GM12891 (cell line): ENCODE results near the gene MTHFSD.
"Not testable (repeated sequence)": the region's sequence is repeated elsewhere in the genome, so short reads cannot be mapped to it uniquely, and the experiment has no call there.

Experiments
- DNase-seq: peaks from one replicate; pipeline ENCODE4 v3.0.0; 2011; ENCODE audit warnings: low spot score; ENCODE audit not compliant: insufficient read length
- FAIRE-seq: peaks from 2 replicates; lab custom pipeline; 2011; peaks lifted over from hg19 to GRCh38; lab: Jason Lieb, UNC
- PAX5 ChIP-seq: IDR thresholded peaks from 2 replicates; pipeline ENCODE4 v1.6.1; 2011; ENCODE audit warnings: low read length, moderate library complexity, mild to moderate bottlenecking; ENCODE audit not compliant: insufficient read depth, severe bottlenecking
- POLR2A ChIP-seq: IDR thresholded peaks from 2 replicates; pipeline ENCODE4 v1.6.1; 2011; ENCODE audit warnings: low read depth, low read length, control low read depth
- POLR2AphosphoS5 ChIP-seq: IDR thresholded peaks from 2 replicates; pipeline ENCODE4 v1.6.1; 2011; ENCODE audit warnings: low read depth, low read length, control low read depth
- POU2F2 ChIP-seq: IDR thresholded peaks from 2 replicates; pipeline ENCODE4 v1.6.1; 2011; ENCODE audit warnings: low read depth, mild to moderate bottlenecking, control low read depth, low read length, moderate library complexity
- SPI1 ChIP-seq: IDR thresholded peaks from 2 replicates; pipeline ENCODE4 v1.6.1; 2011; ENCODE audit warnings: low read depth, low read length, control low read depth
- TAF1 ChIP-seq: IDR thresholded peaks from 2 replicates; pipeline ENCODE4 v1.6.1; 2011; ENCODE audit warnings: low read depth, low read length, control low read depth

MTHFSD gene

DNA sequence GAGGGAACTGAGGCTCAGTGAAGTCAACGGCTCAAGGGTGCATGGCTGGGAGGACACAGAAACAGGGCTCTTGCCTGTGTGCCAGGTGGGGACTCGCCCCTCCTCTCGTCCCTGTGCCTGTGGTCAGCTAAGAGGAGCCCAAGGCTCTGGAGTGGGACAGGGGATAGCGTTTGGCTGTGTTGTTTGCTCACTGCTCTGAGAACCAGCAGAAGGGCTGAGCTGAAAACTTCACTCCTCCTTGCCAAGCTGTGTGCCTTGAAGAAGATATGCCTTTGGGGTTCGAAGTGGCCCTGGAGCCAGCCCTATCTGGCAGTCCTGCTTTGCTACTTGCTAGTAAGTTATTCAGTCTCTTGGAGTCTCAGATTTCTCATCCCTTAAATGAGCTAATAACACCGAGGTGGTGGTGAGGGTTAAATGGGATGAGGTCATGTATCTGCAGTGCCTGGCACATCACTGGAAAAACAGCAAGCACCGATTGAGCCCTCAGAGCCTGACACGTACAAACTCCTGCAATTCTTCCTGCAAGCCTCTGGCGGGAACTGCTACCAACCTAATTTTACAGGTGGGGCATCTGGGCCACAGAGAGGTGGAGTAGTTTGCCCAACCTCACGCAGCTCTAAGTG is 41.1 kb upstream of the MTHFSD start:
- FAIRE-seq (no peak), DNase-seq (no peak)
- TF ChIP-seq PAX5, result no peak
- no peak for TF ChIP-seq POLR2AphosphoS5
- no peak for TF ChIP-seq POU2F2
- no peak for TF ChIP-seq SPI1
- TF ChIP-seq TAF1, result no peak
- no peak for TF ChIP-seq POLR2A

- FAIRE-seq (no peak), DNase-seq (no peak)
- no peak for TF ChIP-seq POU2F2
- no peak for TF ChIP-seq PAX5
- no peak for TF ChIP-seq POLR2AphosphoS5
- TF ChIP-seq POLR2A, result no peak
- TF ChIP-seq TAF1, result no peak
Observed at GRCh38 chr16:86594721-86595120, 39.7 kb upstream of the MTHFSD start.

DNA sequence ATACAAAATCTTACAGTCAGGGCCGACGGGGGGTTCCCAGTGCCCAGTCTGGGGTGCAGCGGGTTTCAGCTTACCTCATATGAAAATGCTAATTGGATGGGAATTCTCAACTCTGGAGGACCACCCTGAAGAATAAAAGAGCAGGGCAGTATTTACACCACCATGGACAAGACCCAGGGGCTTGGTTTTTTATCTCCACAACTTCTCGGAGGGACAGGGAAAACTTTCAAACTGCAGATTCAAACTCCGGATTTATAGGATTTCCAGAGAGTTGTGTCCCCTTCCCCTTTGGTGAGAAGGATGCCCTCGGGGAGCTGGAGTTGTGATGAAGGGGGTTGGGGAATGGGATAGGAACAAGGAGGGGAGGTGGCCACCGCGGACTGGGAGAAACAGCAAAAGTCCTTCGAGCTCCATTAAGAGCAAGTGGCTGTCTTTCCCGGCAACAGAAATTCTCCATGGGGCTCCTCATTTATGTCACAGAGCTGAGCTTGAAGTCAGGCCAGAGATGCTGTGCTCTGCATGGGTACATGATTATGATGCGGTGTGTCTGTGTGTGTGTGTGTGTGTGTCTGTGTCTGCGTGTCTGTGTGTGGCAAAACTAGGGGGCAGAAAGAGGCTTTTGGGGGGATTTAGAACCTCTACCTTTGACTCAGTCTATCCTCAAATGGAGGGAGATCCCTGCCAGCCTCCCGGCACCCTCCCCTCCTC is 39.0 kb upstream of the MTHFSD start:
- no peak for TF ChIP-seq POLR2A
- FAIRE-seq, result no peak

DNA sequence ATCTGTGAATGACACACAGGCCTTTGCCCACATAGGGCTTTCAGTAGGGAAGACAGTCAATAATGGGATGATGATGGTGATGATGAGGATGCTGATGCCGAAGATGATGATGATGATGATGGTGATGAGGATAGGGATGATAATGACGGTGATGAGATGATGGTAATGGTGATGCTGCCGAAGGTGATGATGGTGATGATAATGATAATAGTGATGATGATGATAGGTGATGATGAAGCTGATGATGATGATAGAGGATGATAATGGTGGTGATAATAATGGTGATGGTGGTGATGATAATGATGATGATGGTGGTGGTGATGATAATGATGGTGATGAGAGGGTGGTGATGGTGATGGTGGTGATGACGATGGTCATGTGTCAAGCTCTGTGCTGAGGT is 36.2 kb upstream of the MTHFSD start:
- TF ChIP-seq TAF1 (no peak), POLR2AphosphoS5 (no peak), POU2F2 (no peak)
- DNase-seq, result no peak
- no peak for FAIRE-seq

More for the DNA sequence above, 39.0 kb upstream of the MTHFSD start:
- DNase-seq, result no peak

DNA sequence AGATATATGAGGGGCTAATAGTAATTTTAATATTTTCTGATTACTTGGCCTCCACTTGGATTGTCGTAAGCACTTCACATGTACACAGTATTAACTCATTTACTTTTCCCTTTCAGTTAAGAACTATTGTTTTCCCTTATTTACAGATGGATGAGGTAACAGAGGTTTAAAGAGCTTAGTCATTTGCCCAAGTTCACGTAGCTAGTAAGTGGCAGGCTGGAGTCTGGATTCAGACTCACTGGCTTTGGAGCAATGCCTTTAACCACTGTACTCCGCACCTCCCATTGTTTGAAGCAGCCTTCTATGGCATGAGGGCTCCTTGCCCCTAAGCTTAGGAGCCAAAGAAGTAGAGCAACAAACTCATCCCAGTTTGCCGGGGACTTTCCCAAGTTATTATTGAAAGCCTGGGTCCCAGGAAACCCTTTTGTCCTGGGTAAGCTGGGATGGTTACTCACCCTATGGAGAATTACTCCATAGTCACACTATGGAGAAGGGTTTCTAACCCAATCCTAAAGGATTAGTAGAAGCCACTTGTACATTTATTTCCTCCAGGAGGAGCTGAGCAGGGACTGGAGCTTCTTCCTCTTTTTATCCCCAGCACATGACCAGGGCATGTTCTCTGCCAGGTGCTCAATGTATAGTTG is 35.6 kb upstream of the MTHFSD start:
- TF ChIP-seq POU2F2, result no peak
- no peak for TF ChIP-seq POLR2A
- no peak for TF ChIP-seq PAX5
- TF ChIP-seq SPI1, result no peak
- TF ChIP-seq POLR2AphosphoS5, result no peak
- TF ChIP-seq TAF1, result no peak

DNA sequence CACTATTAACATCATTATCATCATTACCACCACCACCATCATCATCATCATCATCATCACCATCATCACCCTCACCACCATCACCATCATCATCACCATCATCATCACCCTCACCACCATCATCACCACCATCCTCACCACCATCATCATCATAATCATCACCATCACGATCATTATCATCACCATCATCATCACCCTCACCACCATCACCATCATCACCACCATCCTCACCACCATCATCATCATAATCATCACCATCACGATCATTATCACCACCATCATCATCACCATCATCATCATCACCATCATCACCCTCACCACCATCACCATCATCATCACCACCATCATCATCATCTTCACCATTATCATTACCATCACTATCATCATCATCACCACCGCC is 32.9 kb upstream of the MTHFSD start:
- not testable (repeated sequence) for DNase-seq, FAIRE-seq

More for the DNA sequence above, 35.6 kb upstream of the MTHFSD start:
- DNase-seq, result no peak
- FAIRE-seq, result no peak

DNA sequence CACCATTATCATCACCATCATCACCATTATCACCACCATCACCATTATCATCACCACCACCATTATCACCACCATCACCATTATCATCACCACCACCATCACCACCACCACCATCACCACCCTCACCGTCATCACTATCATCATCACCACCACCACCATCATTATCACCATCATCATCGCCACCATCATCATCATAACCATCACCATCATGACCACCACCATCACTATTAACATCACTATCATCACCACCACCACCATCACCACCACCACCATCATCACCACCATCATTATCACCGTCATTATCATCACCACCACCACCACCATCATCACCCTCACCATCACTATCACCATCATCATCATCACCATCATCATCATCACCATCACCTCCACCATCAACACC is 32.5 kb upstream of the MTHFSD start:
- TF ChIP-seq POLR2AphosphoS5, result no peak
- TF ChIP-seq SPI1, result no peak
- TF ChIP-seq PAX5, result no peak
- no peak for TF ChIP-seq POLR2A
- TF ChIP-seq POU2F2, result no peak
- no peak for TF ChIP-seq TAF1
- no peak for FAIRE-seq
- no peak for DNase-seq

DNA sequence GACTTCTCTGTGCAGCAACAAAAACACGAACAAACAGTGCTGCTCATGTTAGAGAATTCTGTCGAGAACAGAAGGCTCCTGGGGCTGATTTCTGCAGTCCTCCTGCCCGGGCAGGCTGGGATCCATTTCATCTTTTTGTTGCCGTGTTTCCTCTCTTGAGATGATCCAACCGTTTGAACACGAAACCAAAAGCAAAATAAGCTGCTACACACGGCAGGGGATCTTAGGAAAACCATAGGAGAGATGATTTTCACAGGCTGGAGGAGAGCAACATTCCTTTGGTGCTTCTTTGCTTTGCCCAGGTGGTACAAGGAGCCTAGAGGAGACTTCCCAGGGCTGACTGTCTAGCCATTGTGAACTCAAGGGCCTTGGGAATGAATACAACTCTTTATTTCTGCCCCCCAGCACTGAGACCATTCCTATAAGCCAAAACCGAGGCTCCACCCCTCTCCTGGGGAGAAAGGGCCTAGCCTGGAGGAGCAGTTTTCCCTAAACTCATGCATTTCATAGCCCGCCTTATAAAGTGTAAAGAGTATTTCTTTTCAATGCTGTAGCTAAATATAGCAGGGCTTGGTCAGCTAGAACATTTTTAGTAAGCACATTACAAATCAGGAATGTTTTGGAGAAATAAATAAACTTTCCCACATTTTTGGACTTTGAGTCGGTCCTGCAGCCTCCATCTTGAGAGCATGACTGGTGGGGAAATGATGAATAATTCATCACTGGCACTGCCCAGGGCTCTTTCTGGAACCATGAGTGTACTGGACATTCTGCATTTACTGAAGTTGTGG is 31.0 kb upstream of the MTHFSD start:
- no peak for DNase-seq
- no peak for FAIRE-seq
- no peak for TF ChIP-seq TAF1
- no peak for TF ChIP-seq PAX5
- no peak for TF ChIP-seq POLR2A
- no peak for TF ChIP-seq POU2F2
- TF ChIP-seq SPI1, result no peak
- TF ChIP-seq POLR2AphosphoS5, result no peak

GRCh38 chr16:86584726-86585721 is 30.0 kb upstream of the MTHFSD start:
- FAIRE-seq (no peak), DNase-seq (no peak)
- TF ChIP-seq POLR2AphosphoS5 (no peak), SPI1 (no peak), POU2F2 (no peak), TAF1 (no peak), PAX5 (no peak), POLR2A (no peak)
